T-helper 2 cell treated with Interferon-gamma antibody and Interleukin-4, amounts not matched to agents 100 ng/mL and 5 ng/mL, for 36 hours (primary cell): ENCODE measurements around the gene PIK3R5. TPM values are rescaled to one million over a fixed set of nuclear protein-coding genes. Genes with fewer than 3 reads are reported as not detected.

Source experiments
- intact Hi-C: fragments of 100-400 bp; cut with micrococcal nuclease; formaldehyde crosslinking; loops from one replicate; pipeline ENCODE4 v1.15.1; 2023
- total RNA-seq: library from RNA; stranded (reverse); gene quantifications from 2 replicates; pipeline ENCODE4 v1.2.3, GENCODE V29; 2022

Gene PIK3R5
- total RNA-seq, 1 donor from 2014 or later: 56.2 TPM

- intact Hi-C loops: no loop called here
These were observed 12.2 kb downstream of the PIK3R5 start for GRCh38 chr17:8953156-8953885.

GRCh38 chr17:8952191-8952590, 13.3 kb downstream of the PIK3R5 start:
- intact Hi-C loops: no loop called here

- intact Hi-C loops: no loop called here
These were observed 14.3 kb downstream of the PIK3R5 start for GRCh38 chr17:8951206-8951605.

GRCh38 chr17:8949061-8949661, 16.3 kb downstream of the PIK3R5 start:
- intact Hi-C loops: loop anchor here (2.0 kb wide), 2 partner anchors 16 to 50 kb away; partner anchors contain the start of gene PIK3R5

DNA sequence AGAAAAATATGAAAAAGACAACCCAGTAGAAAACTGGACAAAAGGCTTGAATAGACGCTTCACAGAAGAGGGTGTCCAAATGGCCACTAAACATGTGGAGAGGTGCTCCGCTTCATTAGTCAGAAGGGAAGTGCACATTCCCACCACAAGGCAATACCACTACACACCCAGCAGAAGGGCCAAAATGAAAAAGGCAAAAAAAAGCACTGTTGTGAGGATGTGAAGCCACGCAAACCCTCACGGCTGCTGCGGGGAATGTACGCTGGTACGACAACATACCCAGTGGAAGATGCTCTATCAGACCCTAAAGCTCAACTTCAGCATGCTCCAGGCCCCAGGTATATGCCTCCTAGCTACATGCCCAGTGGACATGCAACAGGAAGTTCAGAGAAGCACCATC, 17.0 kb downstream of the PIK3R5 start:
- intact Hi-C loops: loop anchor here (2.0 kb wide), 2 partner anchors 16 to 50 kb away; partner anchors contain the start of gene PIK3R5

DNA sequence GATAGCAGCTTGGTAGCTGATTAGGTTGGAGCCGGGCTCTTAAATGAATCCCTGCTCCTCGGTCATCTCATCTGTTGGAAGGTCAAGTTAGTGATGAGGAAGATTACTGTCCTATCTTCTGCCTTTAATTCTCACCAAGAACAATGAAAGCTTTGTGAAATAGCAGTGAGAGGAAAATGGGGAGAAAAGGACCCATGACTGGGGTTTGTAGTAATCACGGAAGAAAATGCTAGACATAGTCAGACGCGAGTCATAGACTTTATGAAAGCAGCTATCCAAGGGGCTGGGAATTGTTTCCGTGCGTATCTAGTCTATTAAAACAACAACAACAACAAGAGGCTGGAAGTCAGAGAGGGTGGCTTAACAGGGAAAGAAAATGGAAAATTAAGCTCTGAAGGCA, 18.3 kb downstream of the PIK3R5 start:
- intact Hi-C loops: no loop called here

DNA sequence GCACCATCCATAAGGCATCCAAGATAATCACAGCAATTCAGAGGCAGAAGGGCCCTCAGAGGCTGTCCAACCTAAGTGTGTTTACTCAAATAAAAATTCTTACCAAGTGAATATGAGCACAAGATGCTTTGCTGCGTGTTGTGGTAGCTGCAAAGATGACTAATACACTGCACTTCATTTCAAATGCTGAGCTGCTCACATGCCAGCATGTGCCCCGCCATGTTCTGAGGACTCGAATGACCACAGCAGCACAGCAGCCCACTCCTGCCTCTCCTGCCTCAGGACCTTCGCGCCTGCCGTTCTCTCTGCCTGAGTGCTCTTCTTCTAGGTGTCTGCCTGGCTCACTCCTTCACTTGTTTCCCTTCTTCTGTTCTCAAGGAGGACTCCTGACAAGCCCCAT, 19.0 kb downstream of the PIK3R5 start:
- intact Hi-C loops: no loop called here

GRCh38 chr17:8946071-8946470, 19.4 kb downstream of the PIK3R5 start:
- intact Hi-C loops: no loop called here

DNA sequence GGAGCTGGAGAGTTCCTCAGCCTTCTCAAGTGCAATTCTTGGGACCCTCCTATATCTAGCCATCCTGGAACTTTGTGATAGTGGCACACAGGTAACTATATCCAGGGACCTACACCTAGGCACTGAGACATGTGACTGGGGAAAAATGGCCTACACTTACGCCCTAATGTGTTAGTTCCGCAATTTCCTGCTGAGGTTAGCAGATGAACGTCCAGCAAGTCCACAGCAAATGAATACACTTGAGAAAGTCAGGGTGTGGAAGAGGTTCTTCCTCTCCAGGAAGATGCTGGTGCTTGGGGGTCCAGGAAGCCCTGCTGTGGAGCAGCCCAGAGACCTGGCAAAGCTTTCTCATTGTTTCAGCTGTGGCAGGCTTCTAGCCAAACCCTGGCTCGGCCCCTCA, 20.8 kb downstream of the PIK3R5 start:
- intact Hi-C loops: no loop called here

DNA sequence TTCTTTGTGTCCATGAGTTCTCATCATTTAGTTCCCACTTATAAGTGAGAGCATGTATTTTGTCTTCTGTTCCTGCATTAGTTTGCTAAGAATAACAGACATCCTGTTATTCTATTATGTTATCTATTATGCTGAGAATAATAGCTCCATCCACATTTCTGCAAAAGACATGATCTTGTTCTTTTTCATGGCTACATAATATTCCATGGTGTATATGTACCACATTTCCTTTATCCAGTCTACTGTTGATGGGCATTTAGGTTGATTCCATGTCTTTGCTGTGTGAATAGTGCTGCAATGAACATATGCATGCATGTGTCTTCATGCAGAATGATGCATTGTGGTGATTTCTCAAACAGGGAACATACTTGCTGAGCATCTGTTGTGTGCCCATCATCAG, 21.4 kb downstream of the PIK3R5 start:
- intact Hi-C loops: no loop called here

GRCh38 chr17:8941980-8942622, 23.4 kb downstream of the PIK3R5 start:
- intact Hi-C loops: loop anchor here (1.0 kb wide), 1 partner anchor 43 kb away; no protein-coding TSS in a partner anchor

GRCh38 chr17:8941520-8941919, 24.0 kb downstream of the PIK3R5 start:
- intact Hi-C loops: loop anchor here (1.0 kb wide), 1 partner anchor 42 kb away; no protein-coding TSS in a partner anchor

DNA sequence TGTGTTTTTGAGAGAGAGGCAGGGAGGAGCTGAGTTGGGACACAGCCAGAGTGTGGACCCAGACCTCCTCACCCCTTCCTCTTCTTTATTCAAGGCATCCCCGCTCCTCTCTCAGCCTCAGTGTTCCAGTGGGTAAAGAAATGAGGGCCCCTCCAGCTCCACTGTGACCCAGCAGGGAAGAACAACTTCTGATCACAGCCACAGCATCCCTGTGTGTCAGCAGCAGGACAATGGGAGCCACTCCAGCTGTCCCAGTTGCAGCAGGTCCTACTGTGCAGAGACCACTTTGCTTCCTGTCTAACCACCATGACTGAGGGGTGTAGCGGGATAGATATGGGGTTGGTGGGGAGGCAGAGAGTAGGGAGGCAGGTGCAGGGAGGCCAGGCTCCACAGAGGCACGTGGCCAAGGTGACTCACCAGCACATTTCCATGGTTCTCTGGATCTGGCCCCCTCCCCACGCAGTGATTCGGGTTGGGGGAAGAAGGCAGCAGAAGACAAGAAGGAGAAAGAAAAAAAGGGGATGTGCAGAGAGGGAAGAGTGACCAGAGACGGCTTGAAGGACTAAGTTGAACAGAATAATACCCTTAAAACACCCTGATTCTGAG, 24.5 kb downstream of the PIK3R5 start:
- intact Hi-C loops: loop anchor here (1.0 kb wide), 1 partner anchor 42 kb away; no protein-coding TSS in a partner anchor

DNA sequence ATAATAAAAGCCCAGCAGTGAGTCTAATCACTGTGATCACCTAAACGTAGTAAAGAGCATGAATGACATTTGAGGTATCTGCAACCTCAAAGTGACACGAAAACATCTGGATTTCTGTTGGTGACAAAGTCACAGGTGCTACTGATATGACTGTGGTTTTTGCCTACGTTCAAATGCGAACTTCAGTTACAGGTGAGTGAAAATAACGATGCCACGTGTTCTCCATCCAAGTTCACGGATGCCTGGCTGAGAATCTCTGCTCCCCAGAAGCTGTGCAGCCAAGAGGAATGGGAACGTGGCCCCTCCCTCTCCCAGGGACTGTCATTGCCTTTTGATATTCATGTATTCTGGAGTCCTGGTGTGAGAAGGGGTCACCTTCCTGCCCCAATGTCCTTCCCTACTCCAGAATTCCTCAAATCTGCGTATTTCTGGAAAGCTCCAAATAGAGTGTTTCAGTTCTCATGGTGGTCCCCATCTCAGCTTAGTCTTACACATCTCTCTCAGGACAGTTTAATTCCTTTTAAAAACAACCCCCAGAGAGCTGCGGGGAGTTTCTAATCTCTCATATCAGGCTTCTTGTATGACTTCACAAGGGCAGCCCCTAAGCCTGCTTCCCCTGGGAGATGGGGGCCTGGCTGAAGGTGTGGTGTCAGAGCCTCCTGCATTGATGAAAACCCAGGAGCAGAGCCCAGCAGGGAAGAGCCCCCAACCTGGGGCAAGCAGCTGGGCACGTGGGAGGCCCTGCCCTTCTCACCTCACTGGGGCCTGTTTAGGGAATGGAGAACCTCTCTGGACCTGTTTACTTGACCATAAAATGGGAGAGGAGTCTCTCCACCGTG, 25.8 kb downstream of the PIK3R5 start:
- intact Hi-C loops: no loop called here

GRCh38 chr17:8938933-8939332, 26.6 kb downstream of the PIK3R5 start:
- intact Hi-C loops: no loop called here

- intact Hi-C loops: no loop called here
These were observed 30.3 kb downstream of the PIK3R5 start for GRCh38 chr17:8935191-8935590.

DNA sequence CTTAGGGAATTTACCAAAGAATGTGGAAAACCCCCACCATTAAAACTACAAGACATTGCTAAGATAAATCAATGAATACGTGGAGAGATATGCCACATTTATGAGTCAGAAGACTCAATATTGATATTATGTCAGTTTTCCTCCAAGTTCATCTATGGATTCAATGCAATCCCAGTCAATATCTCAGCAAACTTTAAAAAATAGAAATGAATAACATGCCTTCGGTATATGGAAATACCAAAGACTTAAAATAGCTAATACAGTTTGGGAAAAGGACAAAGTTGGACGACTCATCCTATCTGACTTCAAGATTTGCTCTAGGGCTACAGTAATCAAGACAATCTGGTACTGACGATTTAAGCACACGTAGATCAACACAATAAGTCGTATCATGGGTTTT, 31.2 kb downstream of the PIK3R5 start:
- intact Hi-C loops: no loop called here

- intact Hi-C loops: no loop called here
These were observed 34.9 kb downstream of the PIK3R5 start for GRCh38 chr17:8930649-8931048.

DNA sequence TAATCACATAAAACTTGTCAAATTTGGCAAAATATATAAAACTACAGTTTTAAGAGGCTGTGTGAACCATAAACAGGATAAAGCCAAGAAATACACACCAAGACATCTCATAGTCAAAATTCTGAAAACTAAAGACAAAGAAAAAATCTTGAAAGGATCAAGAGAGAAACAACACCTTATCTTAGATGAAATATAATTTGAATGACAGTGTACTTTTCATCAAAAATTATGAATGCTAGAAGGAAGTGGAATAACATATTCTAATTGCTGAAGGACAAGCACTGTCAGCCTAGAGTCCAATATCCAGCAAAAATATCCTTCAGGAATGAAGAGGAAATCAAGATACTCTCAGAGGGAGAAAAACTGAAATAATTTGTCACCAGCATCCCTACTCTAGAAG, 37.2 kb downstream of the PIK3R5 start:
- intact Hi-C loops: no loop called here

DNA sequence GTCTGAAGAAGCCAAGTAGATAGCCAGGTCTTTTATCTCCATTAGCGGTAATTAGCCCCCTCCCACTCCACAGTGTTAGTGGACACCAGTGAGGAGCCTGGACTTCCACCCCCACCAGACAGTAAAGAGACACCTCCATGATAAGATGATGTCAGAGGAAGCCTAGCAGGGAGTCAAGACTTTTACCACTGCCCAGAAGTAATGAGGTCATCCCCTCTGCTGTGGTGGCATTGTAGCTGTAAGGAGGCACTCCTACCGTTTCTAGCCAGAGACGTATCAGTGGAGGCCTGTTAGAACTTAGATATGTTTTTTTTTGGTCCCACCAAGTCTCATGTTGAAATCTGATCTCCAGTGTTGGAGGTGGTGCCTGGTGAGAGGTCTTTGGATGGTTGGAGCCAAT, 38.1 kb downstream of the PIK3R5 start:
- intact Hi-C loops: no loop called here

- intact Hi-C loops: no loop called here
These were observed 39.7 kb downstream of the PIK3R5 start for GRCh38 chr17:8925808-8926207.
